ENCODE data around the gene SUZ12.
"Not testable (repeated sequence)": the region's sequence is repeated elsewhere in the genome, so short reads cannot be mapped to it uniquely, and the experiment has no call there.

Gene SUZ12

DNA sequence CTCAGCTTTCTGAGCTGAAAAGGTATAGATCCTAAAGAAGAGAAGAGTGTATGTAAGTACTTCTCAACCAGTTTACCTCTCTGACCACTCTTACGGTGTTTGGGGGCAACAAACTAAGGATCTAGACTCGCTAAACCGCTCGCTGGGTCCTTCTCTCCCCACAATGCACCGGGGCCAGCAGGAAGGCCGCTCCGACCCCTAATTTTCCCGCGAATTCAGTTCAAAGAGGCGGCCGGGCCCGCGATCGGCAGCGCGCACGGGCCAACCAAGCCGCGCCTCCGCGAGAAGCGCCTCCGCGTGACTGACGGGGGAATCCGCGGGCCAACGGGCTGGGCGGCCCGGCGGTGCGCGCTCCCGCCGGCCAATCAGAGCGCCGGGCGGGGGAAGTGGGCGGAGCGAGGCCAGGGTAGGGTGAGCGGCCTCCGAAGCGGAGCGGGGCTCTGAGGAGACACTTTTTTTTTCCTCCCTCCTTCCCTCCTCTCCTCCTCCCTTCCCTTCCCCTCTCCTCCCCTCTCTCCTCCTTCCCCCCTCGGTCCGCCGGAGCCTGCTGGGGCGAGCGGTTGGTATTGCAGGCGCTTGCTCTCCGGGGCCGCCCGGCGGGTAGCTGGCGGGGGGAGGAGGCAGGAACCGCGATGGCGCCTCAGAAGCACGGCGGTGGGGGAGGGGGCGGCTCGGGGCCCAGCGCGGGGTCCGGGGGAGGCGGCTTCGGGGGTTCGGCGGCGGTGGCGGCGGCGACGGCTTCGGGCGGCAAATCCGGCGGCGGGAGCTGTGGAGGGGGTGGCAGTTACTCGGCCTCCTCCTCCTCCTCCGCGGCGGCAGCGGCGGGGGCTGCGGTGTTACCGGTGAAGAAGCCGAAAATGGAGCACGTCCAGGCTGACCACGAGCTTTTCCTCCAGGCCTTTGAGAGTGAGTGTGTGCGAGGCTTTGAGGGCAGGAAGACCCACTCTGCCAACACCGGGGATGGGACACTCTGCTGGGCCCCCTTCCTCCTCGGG lies at the start of gene SUZ12:
Gene SUZ12, plus strand, starts transcription at position 393 of the 995 bp plus-strand sequence. Its CDS starts 240 bp downstream, at position 633.
- DNase-seq (ENCODE audit: low spot score): peak; percentile 88

DNA sequence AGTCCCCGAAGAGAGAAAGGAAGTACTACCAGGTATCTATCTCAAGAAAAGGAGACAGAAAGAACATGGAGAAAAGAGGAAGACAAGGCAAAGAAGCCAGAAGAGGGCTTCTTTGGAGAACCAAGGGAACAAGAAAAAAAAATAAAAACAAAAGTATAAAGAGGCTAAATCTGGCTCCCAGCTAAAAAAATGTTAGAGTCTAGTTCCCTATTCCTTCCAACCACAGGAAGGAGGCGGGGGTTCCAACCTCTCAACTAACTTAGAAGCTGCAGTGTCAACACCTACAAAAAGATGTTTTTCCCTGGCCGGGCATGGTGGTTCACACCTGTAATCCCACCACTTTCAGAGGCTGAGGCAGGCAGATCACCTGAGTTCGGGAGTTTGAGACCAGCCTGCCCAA lies 48.7 kb upstream of the SUZ12 start:
- no peak for DNase-seq (ENCODE audit: low spot score)

GRCh38 chr17:31900877-31901276 lies 35.9 kb upstream of the SUZ12 start:
- DNase-seq (ENCODE audit: low spot score): no peak

DNA sequence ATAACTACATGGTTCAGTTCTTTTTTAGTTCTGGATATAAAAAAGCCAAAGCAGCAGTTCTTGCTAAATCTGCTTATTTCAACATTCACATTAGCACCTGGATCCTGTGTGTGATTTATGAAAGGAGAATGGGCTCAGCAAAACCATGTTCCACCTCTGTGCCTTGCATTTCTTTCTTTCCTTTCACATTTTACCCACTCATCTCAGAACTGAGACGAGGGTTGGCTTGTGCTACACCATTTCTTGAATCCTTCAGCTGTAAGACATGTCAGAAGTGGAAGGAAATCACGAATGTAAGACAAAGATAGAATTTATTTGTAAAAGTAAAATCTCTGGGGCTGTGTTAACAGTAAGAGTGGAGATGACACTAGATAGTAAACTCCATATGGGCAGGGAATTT lies 34.1 kb upstream of the SUZ12 start:
- DNase-seq (ENCODE audit: low spot score): no peak

DNA sequence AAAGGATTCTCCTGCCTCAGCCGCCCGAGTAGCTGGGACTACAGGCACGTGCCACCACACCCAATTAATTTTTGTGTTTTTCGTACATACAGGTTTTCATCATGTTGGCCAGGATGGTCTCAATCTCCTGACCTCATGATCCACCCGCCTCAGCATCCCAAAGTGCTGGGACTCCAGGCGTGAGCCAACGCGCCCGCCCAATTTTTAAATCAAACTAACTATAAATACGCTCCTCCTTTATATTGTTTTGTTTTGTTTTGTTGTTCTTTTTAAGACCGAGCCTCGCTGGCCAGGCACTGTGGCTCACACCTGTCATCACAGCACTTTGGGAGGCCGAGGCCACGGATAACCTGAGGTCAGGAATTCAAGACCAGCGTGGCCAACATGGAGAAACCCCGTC lies 33.4 kb upstream of the SUZ12 start:
- no peak for DNase-seq (ENCODE audit: low spot score)

DNA sequence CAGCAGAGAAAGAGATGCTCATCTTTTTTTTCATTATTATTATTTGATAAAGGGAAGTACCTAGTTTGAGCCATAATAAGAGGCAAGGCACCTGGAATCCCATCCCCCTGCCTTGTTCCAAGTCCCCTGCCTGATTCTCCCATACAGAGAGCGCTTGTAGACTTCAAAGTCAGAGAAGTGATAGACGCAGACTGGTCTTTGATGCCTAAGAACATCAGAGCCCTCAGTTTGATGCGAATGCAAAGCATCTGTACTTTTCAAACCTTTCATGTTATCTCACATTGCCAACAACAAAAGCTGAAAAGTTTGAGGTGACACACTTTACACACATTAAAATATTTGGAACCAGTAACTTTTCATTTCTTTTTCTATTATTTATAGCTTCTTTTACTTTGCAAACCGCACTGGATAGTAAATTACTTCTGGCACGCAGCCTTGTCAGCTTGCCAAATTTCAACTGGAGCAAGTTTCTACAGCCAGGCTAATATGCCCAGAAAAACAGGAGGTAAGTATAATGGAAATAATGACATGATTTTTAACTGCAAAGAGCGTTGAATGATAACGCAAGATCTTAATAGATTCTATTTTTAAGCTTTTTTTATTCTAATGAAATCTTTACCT lies 29.4 kb upstream of the SUZ12 start:
- DNase-seq (ENCODE audit: low spot score): no peak

DNA sequence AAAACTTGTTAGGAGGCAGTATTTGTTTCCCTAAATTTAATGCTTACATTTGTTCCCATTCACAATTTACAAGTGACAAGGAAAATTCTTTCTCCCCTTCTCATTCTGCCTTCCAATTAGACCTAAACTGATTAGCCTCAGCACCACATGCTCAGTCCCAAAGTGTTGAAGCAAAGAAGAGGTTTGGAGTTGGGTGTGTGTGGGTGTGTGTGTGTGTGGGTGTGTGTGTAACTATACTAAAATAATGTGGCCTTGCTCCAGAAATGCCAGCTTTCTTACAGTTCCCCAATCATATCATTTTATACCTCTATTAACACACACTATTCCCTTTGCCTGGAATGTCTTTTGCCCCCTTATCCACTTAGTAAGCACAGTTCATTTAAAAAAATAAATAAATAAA lies 28.4 kb upstream of the SUZ12 start:
- no peak for DNase-seq (ENCODE audit: low spot score)

GRCh38 chr17:31912705-31913104 lies 24.1 kb upstream of the SUZ12 start:
- not testable (repeated sequence) for DNase-seq (ENCODE audit: low spot score)

DNA sequence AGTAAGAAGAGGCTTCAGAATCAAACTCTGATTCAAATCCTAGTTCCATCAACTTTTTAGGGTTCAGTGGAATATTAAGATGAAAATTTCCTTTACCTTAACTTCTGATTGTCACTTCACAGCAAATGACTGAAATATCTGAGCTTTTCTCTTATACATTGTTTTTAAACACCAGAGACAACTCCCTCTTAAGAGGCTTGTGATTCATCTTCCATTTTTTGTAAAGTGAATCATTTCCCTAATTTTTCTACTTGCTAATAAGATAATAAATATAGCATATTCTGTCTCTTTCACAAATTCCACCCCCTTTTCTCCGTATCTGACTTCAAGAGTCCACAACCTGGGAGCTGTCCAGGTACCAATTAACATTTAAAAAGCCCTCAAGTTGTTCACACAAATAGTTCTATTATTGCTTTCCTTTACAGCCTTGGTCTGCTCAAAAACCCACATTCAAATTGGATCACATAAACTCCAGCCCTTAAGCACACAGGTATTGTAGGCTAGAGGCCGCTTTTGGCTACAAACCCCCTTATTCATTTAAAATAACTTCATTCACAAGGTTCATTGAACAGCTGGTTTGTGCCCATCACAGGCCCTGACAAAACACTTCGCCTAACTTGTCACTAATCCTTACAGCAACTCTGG lies 21.2 kb upstream of the SUZ12 start:
- no peak for DNase-seq (ENCODE audit: low spot score)

DNA sequence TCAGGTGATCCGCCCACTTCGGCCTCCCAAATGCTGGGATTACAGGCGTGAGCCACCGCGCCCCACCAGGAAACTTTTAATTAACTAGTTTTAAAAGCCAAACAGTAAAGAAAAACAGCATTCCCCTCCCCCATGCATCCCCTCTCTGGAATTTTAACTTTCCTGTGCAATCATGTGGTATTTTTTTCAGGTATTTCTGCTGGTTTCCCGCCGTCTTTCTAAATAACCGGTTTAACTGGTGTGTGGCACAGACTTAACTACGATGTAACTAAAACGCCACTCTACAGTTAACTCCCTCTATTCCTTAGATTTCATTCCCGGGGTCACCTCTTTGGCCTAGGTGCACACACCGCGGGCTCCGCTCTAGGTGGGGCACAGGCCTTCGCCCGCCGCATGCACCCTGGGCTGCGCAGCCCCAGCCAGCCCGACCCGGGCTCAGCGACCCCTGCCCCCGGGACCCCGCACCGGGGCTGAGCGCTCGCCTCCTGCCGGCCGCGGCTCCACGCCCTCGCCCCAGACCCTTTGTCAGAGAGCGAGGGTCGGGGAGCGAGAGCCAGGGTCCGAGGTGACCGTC lies 20.2 kb upstream of the SUZ12 start:
- no peak for DNase-seq (ENCODE audit: low spot score)

DNA sequence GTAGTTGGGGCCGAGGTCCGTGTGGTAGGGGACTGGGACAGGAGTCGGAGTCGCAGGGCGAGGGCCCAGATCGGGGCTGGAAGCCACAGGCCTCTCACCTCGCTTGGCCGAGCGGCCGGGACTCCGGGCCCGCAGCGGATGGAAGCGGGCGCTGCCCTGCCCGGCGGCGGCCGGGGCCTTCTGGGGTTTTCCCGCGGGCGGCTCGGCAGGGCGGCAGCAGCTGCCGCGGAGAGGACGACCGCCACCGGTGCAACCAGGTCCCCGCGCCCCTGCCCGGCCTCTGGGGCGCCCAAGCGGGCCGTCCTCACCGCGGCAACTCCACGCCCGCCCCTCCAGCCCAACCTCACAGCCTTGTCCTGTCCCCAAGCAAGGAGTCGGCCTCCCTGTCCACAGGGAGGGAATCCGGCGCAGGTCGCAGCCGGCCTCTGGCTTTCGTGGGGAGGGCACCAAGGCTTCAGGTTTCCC lies 19.7 kb upstream of the SUZ12 start:
- DNase-seq (ENCODE audit: low spot score): no peak

DNA sequence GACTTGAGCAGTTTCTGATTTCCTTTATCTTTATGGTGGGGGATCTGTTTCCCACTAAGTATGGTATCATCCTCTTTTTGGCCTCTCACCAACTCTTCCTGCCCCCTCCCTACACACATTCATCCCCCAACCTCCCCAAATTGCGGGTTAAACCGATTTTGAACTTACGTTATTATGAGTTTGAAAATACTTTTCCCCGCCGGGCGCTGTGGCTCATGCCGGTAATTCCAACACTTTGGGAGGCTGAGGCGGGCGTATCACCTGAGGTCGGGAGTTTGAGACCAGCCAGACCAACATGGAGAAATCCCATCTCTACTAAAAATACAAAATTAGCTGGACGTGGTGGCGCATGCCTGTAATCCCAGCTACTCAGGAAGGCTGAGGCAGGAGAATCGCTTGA lies 19.1 kb upstream of the SUZ12 start:
- DNase-seq (ENCODE audit: low spot score): not testable (repeated sequence)

DNA sequence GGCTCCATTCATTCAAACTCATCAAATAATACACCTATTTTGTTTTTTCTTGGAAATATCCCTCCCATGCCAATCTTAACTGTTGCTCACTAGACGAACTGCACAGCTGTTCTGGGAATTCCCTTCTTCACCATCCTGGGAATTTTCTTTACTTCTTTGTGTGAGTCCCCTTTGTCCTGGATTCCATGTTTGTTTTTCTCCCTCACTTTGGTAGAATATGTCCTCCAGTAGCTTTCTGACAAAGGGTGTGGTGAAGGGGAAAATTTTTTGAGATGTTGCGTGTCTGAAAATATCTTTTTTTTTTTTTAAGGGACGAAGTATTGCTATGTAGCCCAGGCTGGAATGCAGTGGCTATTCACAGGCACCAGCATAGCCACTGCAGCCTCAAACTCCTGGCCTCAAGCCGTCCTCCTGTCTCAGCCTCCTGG lies 18.1 kb upstream of the SUZ12 start:
- no peak for DNase-seq (ENCODE audit: low spot score)

- no peak for DNase-seq (ENCODE audit: low spot score)
Measured at GRCh38 chr17:31919802-31920525, 16.8 kb upstream of the SUZ12 start.

DNA sequence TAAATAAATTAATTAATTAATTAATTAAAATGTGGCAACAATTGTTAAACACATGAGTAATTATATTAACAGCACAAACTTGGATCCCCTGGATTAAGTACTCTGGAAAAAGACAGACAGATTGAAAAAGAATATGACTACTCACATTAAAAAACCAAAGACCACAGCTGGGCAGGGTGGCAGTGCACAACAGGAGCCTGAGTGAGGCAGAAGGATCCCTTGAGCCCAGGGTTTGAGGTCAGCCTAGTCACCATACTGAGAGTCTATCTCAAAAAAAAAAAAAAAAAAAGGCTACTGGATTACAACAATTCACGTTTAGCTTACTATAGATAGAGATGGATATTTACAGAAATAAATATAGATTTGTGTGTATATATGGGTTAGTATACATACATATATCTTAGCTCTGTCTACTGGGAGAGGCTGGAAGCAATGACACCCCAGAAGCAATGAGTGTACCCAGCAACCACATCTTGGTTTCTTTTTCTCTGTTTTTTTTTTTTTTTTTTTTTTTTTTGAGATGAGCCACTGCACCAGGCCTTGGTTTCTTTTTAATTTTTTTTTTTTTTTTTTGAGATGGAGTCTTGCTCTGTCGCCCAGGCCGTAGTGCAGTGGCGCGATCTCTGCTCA lies 10.6 kb upstream of the SUZ12 start:
- DNase-seq (ENCODE audit: low spot score): no peak

DNA sequence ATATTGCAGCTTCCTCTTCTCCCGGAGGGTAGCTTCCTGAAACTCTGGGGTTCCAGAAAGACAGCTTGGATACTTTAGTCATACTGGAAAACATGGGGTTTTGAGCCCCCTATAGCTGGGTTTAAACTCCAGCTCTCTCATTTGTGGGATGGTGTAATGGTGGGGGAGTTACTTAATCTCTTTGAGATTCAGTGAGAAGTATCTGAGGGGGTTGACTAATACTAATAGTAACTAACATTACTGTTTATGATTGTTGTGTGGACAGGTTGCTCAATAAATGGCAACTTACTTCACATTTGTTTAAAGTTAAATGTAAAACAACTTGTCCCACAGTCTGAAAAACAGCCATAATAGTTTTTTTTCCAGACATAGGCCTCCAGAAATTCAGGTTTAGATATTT lies 5.1 kb upstream of the SUZ12 start:
- DNase-seq (ENCODE audit: low spot score): no peak

GRCh38 chr17:31935512-31935911 lies 1.3 kb upstream of the SUZ12 start:
- DNase-seq (ENCODE audit: low spot score): no peak

DNA sequence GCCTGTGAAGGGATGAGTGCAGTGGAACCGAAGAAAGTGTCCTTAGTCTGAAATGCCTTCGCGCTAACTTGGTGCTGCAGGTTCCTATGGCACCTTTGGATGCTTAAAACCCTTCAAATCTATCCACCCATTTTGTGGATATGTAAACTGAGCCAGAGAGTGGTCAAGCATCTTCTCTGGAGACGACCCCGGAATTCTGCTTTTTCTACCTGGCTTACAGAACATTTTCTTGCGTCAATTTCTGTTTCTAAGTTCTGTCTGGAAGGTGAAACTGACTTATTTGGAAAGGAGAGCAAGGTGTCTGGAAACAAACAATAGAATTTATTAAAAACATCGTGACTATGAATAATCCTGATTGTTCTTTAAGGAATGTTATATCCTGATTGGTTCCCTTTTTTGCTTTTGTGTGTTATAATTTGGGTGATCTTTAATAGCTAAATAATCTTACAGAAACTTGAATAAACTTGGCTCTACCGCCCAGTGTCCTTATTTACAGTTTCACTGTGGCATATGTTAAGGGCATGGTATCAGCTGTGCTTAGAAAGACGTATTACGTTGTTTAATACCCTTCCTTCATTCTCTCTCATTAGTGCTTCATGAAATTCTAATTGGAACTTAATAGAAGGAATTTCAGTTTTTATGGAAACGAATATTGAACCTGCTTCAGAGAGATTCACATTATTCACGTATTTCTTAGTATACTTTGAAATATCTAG lies 1.3 kb downstream of the SUZ12 start:
- DNase-seq (ENCODE audit: low spot score): peak; percentile 39

DNA sequence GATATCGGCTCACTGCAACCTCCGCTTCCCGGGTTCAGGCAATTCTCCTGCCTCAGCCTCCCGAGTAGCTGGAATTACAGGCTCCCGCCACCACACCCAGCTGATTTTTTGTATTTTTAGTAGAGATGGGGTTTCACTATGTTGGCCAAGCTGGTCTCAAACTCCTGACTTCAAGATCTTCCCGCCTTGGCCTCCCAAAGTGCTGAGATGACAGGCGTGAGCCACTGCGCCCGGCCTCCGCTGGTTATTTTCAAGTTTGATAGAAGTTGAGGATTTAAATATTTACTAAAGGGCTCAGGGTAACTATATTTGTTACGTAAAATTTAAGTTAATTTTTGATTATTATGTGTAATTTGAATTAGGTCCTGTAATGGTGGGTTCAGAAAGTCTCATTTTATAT lies 5.1 kb downstream of the SUZ12 start:
- DNase-seq (ENCODE audit: low spot score): not testable (repeated sequence)

DNA sequence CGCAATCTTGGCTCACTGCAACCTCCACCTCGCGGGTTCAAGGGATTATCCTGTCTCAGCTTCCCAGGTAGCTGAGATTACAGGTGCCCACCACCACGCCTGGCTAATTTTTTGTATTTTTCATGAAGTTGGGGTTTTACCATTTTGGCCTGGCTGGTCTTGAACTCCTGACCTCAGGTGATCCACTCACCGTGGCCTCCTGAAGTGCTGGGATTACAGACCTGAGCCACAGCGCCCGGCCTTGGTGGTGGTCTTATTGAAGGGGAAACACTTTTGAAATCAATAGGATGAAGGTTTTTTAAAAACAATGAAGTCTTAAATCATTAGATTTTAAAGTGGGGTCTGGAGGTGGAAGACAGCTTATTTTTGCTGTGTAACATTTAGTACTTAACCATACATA lies 5.6 kb downstream of the SUZ12 start:
- DNase-seq (ENCODE audit: low spot score): not testable (repeated sequence)

All from hematopoietic multipotent progenitor cell treated with erythropoietin and hydrocortisone succinate and interleukin-3 and kit ligand, for 17 days (in vitro differentiated cells).